ENCODE results near the gene GFY.

GRCh38 chr19:49407079-49407478 is 18.1 kb upstream of the GFY start:
- TF ChIP-seq SMC3 (IDR thresholded peaks at IDR 0.05; ENCODE audit: borderline replicate concordance, low read length) (no peak), CTCF (IDR thresholded peaks at IDR 0.05 in 2 of 3, conservative IDR thresholded peaks at IDR 0.05 in 1 of 3; ENCODE audit: control insufficient read depth in 2 of 3, extremely low read depth in 1 of 3, insufficient read depth in 1 of 3, low read depth in 3 of 3, low read length in 3 of 3) (no peak)

Measured in GM12878 (cell line).